Measurements from ENCODE around the gene ITGA11.

DNA sequence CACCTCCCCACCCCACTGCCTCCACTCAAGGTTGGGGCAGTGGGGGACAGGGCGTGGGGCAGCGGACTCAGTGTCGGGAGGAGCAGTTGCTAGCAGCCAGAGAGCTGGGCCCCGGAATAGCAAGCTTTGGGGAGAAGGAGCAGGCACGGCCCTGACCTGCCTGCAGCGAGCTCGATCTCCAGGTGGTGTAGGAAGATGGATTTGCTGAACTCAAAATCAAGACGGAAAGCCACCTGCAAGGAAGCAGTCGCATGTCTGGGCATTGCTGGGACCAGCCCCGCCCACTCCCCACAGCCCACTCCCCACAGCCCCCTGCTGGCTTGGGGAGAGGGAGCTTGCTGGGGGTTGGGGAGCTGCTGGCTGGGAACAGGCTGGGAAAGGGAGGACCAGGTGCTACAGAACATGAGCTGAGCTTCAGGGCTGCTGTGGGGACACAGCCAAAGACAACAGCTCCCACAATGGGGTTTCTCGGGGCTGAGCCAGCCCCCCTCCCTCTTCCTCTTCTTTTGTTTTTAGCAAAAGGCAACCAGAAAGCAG, 116.4 kb downstream of the ITGA11 start:
- no peak for TF ChIP-seq EP300 (IDR thresholded peaks at IDR 0.05)
- TF ChIP-seq, protein P1, sequence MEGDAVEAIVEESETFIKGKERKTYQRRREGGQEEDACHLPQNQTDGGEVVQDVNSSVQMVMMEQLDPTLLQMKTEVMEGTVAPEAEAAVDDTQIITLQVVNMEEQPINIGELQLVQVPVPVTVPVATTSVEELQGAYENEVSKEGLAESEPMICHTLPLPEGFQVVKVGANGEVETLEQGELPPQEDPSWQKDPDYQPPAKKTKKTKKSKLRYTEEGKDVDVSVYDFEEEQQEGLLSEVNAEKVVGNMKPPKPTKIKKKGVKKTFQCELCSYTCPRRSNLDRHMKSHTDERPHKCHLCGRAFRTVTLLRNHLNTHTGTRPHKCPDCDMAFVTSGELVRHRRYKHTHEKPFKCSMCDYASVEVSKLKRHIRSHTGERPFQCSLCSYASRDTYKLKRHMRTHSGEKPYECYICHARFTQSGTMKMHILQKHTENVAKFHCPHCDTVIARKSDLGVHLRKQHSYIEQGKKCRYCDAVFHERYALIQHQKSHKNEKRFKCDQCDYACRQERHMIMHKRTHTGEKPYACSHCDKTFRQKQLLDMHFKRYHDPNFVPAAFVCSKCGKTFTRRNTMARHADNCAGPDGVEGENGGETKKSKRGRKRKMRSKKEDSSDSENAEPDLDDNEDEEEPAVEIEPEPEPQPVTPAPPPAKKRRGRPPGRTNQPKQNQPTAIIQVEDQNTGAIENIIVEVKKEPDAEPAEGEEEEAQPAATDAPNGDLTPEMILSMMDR (IDR thresholded peaks at IDR 0.05), result no peak
- TF ChIP-seq POLR2A (IDR thresholded peaks at IDR 0.05), result no peak

Measured in suprapubic skin (tissue), 3 donors.